Activated T-cell treated with anti-CD3 and anti-CD28 coated beads for 1 hour (primary cell): ENCODE data around the gene GALNT13.

Experiments
- DNase-seq: peaks from one replicate; pipeline ENCODE4 v3.0.0-alpha.2; 2020; ENCODE audit warnings: low read depth

The GALNT13 gene

DNA sequence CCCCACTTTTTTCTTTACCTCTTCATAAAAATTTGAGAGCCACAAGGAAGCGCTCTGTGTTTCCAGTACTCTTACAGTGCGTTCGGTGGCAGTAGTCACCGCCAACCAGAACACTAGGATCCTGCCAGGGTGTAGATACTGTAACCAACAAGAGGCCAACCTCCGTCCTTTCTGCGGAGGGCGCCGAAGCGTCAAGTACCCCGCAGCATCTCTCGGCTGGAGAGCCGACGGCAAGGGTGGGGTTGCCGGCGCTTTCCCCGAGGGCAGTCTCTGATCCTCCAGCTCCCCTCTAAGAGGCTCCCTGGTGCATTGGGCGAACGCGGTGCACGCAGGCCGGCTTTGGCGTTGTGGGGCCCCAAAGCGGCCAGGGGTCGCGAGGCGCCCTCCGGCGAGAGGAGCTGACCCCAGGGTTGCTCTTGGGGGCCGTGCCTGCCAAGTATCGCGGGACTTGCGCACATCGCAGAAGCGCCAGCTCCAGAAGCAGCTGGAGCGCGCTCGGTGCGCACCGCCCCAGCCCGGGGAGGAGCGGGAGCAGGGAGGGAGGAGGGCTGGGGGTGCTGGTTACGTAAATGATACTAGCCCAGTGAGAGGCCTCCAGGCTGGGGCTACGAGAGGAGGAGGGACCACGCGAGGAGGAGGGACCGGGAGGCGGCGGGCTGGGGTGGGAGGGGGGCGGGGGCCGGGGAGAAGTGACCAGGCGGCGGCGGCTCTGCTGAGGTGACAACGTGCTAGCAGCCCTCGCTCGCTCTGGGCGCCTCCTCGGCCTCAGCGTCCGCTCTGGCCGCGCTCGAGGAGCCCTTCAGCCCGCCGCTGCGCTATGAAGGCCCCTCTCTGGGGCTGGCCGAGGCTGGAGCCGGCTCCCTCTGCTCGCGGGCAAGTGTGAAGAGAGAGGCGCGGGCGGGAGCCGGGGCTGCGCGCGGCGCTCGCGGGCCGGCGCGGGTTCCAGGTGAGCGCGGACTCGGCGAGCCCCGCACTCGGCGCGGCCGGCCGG is at the start of gene GALNT13:
TSS of gene GALNT13 (plus strand) at position 692 of the 991 bp plus-strand sequence.
- no peak for DNase-seq

DNA sequence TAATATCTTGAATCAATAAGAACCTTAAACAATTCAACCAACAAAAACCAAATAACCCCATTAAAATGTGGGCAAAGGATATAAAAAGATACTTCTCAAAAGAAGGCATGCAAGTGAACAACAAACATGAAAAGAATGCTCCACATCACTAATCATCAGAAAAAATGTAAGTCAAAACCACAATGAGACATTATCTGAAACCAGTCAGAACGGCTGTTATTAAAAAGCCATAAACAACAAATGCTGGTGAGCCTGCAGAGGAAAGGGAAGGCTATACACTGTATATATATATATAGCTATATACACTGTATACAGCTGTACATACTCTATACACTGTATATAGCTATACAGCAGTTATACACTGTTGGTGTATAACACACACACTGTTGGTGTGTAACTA is 47.8 kb upstream of the GALNT13 start:
- no peak for DNase-seq

GRCh38 chr2:153828335-153828734 is 43.4 kb upstream of the GALNT13 start:
- DNase-seq = no peak

DNA sequence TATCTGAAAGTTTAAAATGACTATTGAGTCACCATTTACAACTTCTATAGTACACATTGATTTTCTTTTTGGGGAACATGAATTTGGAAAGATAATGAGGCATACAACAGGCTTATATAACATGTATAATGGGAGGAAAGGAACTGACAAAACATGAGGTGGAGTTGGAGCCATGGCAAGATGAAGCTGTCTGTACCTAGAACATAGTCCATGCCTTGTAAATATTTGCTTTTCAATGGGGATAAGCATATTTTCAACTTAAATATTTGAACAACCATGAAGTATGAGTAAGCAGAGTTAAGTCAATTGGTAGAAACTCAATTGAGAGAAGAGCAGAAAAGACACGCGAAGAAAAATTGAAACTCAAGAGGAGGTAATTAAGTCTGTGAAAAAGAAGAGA is 37.1 kb upstream of the GALNT13 start:
- no peak for DNase-seq

DNA sequence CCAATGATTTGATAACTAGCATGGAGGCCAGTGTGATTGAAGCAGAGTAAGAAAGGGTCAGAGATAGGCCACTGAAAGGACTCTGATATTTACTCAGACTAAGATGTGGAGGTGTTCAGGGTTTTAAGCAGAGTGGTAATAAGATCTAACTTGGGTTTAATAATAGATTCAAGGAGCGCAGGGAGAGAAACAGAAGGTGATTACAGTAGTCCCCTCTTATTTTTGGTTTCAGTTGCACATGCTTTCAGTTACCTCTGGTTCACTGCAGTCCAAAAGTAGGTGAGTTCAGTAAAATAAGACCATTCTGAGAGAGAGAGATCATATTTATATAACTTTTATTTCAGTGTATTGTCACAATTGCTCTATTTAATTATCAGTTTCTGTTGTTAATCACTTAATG is 13.5 kb upstream of the GALNT13 start:
- DNase-seq = no peak

DNA sequence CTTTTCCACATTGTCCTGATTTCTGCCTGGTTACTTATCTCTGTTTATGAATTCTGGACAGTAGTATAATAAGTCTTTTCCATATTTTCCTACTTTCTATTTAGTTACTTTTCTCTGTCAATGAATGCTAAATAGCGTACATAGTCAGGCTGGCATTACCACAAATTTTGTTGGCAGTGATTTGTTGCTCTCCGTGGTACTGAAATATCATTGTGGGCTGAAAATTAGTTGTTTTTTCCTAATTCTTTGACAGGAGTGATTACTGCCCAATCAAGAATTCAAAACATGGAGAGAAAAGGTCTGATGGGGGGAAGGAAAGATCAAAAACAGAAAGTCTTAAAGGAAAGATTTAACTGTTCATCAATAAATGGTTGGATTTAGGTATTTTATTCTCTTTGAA is 7.7 kb upstream of the GALNT13 start:
- DNase-seq = no peak

- DNase-seq = no peak
These were observed 5.1 kb upstream of the GALNT13 start for GRCh38 chr2:153866595-153866994.

- no peak for DNase-seq
These were observed 1.4 kb upstream of the GALNT13 start for GRCh38 chr2:153870308-153870707.

DNA sequence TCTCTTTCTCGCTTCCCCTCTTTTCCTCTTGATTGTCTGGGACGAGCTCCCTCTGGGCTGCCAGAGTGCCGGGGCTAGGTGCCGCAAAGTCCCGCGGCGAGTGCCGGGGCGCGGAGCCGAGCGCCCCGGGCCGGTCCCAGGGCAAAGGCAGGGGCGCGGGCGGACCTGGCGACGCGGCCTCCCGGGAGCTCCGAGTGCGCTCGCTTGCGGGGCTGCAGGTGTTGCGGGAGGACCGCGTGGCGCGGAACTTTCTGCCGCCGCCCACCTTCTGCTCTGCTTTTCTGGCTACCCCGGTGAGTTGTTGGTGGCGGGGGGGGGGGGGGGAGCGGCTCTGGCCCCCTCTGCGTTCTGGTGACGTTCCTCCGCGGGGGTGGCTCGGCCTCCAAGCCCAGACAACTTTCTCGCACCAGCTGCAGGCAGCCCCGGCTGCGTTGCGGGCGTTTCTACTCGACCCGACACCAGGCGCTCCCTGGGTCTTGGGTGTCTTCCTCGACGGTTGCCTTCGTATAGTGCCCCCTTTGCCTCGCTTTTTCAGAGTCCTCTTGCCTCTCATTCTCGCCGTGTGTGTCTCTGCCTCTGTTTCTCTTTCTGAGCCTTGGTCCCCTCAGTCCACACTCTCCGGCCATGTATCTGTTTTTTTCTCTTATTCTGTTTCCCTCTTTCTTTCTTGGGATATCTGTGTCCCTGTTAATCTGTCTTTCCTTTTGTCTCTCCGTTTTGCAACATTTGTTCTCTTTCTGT is 759 bp downstream of the GALNT13 start:
- DNase-seq = no peak

- DNase-seq = no peak
These were observed 1.6 kb downstream of the GALNT13 start for GRCh38 chr2:153873052-153874048.

- no peak for DNase-seq
These were observed 4.2 kb downstream of the GALNT13 start for GRCh38 chr2:153875801-153876466.

DNA sequence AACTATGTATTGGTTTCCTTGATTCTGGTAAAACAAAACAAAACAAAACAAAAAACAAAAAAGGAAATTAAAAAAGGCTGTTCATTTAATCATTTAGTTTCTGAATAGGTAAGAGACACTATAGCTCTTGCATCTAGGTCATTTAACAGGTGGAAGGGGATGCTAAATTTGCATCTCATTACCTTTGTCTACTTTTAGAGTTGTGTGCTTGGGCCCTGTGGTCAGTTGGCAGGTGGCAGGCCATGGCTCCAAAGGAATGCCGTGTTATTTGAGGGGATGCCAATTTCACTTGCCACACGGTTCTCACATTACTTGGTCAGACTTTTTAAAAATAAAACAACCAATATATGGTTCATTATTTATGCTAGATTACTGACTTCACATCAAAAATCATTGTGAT is 9.2 kb downstream of the GALNT13 start:
- DNase-seq = no peak

DNA sequence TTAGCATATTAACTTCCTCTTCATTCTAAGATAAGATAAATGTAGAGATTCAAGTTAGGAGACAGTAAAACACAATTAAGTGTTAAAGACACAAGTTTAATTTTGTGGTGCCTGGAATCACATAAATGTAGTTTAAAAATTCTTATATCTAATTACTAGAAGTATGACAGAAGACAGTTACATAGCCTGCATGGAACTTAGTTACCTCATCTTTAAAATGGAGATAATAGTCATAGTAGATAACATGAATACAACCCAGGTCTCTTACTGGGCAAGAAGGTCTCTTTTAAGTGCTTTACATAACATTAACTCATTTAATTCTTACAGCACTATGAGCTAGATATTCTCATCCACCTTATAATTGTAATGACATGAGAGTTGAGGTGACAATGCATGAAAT is 15.1 kb downstream of the GALNT13 start:
- no peak for DNase-seq

- no peak for DNase-seq
These were observed 18.9 kb downstream of the GALNT13 start for GRCh38 chr2:153890576-153890975.

GRCh38 chr2:153891051-153891450 is 19.3 kb downstream of the GALNT13 start:
- DNase-seq = no peak

GRCh38 chr2:153912798-153913396 is 41.2 kb downstream of the GALNT13 start:
- DNase-seq = no peak

- DNase-seq = no peak
These were observed 45.8 kb downstream of the GALNT13 start for GRCh38 chr2:153917570-153917969.

- no peak for DNase-seq
These were observed 63.8 kb downstream of the GALNT13 start for GRCh38 chr2:153935511-153935910.

DNA sequence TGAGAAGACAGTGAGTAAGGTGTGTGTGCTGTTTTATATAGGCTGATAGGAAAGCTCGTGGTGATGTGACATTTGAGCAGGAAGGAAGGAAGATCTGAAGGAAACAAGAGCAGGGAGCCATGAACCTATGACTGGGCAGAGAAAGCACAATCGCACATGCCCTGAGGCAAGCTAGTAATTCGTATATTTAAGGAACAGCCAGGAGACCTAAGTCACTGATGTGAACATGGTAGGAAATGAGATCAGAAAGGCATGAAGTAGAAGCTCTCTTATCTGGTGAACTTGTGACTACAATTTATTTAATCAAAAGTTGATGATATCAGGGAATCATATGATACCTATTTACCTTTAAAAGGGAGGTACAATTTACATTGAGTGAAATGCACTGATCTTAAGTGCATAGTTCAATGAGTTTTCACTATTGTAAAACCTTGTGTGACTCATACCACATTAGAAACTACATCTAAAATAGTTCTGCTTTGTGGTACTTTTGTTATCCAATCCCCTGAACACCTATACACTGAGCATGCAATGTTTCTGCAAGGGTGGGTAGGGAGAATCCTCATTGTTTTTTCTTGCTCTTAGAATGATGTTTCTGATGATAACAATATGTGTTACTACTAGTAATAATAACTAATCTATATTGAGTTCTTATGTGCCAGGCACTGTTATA is 67.5 kb downstream of the GALNT13 start:
- DNase-seq = no peak

GRCh38 chr2:153940511-153940910 is 68.8 kb downstream of the GALNT13 start:
- no peak for DNase-seq
